ENCODE data around the gene IQGAP3.

DNA sequence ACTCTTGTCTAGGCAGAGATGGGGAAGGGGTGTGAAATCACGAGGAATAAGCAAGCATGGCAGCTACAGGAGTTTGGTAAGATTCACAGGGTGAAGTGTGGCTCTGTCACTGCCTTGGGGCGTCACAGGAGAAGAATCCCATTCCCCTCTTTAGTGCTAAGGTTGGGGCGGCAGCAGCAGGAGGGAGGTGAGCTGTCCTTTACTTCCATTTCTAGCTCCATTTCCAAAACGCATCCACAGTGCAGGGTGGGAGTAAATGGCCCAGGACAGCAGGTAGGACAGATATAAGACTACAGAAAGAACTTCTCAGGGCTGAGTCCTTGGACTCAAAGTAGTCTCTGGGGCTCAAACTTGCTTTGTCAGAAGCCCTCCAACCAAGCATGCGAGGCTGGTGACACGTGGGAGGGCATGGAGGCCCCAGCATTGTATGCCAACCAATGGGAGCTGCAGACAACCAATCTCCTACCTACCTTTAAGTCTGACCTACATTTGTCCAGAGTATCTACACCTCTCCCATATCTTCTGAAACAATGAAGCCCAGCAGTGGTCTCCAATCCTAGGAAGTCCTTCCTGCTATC, 80.3 kb downstream of the IQGAP3 start:
- TF ChIP-seq, protein P1, sequence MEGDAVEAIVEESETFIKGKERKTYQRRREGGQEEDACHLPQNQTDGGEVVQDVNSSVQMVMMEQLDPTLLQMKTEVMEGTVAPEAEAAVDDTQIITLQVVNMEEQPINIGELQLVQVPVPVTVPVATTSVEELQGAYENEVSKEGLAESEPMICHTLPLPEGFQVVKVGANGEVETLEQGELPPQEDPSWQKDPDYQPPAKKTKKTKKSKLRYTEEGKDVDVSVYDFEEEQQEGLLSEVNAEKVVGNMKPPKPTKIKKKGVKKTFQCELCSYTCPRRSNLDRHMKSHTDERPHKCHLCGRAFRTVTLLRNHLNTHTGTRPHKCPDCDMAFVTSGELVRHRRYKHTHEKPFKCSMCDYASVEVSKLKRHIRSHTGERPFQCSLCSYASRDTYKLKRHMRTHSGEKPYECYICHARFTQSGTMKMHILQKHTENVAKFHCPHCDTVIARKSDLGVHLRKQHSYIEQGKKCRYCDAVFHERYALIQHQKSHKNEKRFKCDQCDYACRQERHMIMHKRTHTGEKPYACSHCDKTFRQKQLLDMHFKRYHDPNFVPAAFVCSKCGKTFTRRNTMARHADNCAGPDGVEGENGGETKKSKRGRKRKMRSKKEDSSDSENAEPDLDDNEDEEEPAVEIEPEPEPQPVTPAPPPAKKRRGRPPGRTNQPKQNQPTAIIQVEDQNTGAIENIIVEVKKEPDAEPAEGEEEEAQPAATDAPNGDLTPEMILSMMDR (IDR thresholded peaks at IDR 0.05), result no peak
- TF ChIP-seq POLR2A (IDR thresholded peaks at IDR 0.05), result no peak
- TF ChIP-seq EP300 (IDR thresholded peaks at IDR 0.05), result no peak

All from ovary (tissue), 3 donors.